Muscle layer of colon (tissue), 2 donors: ENCODE data around the gene C22orf15.
A peak's percentile ranks its signal among the peaks of the same experiment; 100 is the strongest.
"Not testable (repeated sequence)": the region's sequence is repeated elsewhere in the genome, so short reads cannot be mapped to it uniquely, and the experiment has no call there.

ENCODE experiments used
- H3K27ac ChIP-seq: one replicate; pipeline ENCODE4 v1.7.0; 2013; ENCODE audit warnings: low read depth, mild to moderate bottlenecking, low read length, moderate library complexity
- H3K27me3 ChIP-seq, 2 donors: one replicate each; pipeline ENCODE4 v1.7.0; 2013; ENCODE audit warnings: low read length in 2 of 2, mild to moderate bottlenecking in 2 of 2; ENCODE audit not compliant: insufficient read depth in 2 of 2, control insufficient read depth in 1 of 2
- H3K36me3 ChIP-seq: one replicate; pipeline ENCODE4 v1.7.0; 2013; ENCODE audit warnings: mild to moderate bottlenecking, low read length; ENCODE audit not compliant: insufficient read depth
- H3K4me1 ChIP-seq: one replicate; pipeline ENCODE4 v1.7.0; 2013; ENCODE audit warnings: mild to moderate bottlenecking, low read length; ENCODE audit not compliant: insufficient read depth
- H3K4me3 ChIP-seq, 2 donors: one replicate each; pipeline ENCODE4 v1.7.0; 2013; ENCODE audit warnings: low read length in 2 of 2, low read depth in 1 of 2, mild to moderate bottlenecking in 1 of 2, moderate library complexity in 1 of 2
- H3K9ac ChIP-seq: one replicate; pipeline ENCODE4 v1.7.0; 2013; ENCODE audit warnings: low read length
- H3K9me3 ChIP-seq: one replicate; pipeline ENCODE4 v1.7.0; 2013; ENCODE audit warnings: mild to moderate bottlenecking, low read length
- donor health status: abdominal sarcoma.
- donor health status: Adenocarcinoma of cecum.

The C22orf15 gene

GRCh38 chr22:23728108-23728507 lies 34.7 kb upstream of the C22orf15 start:
- not testable (repeated sequence) for H3K9me3 ChIP-seq, H3K27me3 ChIP-seq, H3K4me3 ChIP-seq, H3K4me1 ChIP-seq, H3K9ac ChIP-seq, H3K27ac ChIP-seq, H3K36me3 ChIP-seq

GRCh38 chr22:23737696-23738095 lies 25.1 kb upstream of the C22orf15 start:
- H3K4me1 ChIP-seq, result no peaks in the 10 kb centered on the region
- H3K27ac ChIP-seq, result no peak overlapping the region
- no peak overlapping the region for H3K9ac ChIP-seq
- no peak overlapping the region for H3K4me3 ChIP-seq
- no peaks in the 10 kb centered on the region for H3K27me3 ChIP-seq
- no peaks in the 10 kb centered on the region for H3K9me3 ChIP-seq
- peaks cover 6% of the 10 kb centered on the region for H3K36me3 ChIP-seq

- Histone ChIP-seq H3K27ac (no peak overlapping the region), H3K4me1 (no peaks in the 10 kb centered on the region), H3K36me3 (peaks cover 27% of the 10 kb centered on the region), H3K27me3 (no peaks in the 10 kb centered on the region), H3K9me3 (no peaks in the 10 kb centered on the region), H3K9ac (no peak overlapping the region), H3K4me3 (no peak overlapping the region)
Measured at GRCh38 chr22:23742505-23743264, 20.1 kb upstream of the C22orf15 start.

- Histone ChIP-seq H3K9ac (no peak overlapping the region), H3K9me3 (no peaks in the 10 kb centered on the region), H3K27ac (no peak overlapping the region), H3K4me3 (no peak overlapping the region), H3K36me3 (peaks cover 27% of the 10 kb centered on the region), H3K4me1 (no peaks in the 10 kb centered on the region), H3K27me3 (no peaks in the 10 kb centered on the region)
Measured at GRCh38 chr22:23743303-23743705, 19.5 kb upstream of the C22orf15 start.

- Histone ChIP-seq H3K27ac (no peak overlapping the region), H3K27me3 (no peaks in the 10 kb centered on the region), H3K4me1 (no peaks in the 10 kb centered on the region), H3K9me3 (no peaks in the 10 kb centered on the region), H3K4me3 (no peak overlapping the region), H3K9ac (no peak overlapping the region), H3K36me3 (peaks cover 27% of the 10 kb centered on the region)
Measured at GRCh38 chr22:23744001-23744400, 18.8 kb upstream of the C22orf15 start.

GRCh38 chr22:23744485-23744884 lies 18.3 kb upstream of the C22orf15 start:
- H3K27me3 ChIP-seq, result no peaks in the 10 kb centered on the region
- no peaks in the 10 kb centered on the region for H3K4me1 ChIP-seq
- no peak overlapping the region for H3K4me3 ChIP-seq
- no peak overlapping the region for H3K9ac ChIP-seq
- no peak overlapping the region for H3K27ac ChIP-seq
- no peaks in the 10 kb centered on the region for H3K9me3 ChIP-seq
- peaks cover 27% of the 10 kb centered on the region for H3K36me3 ChIP-seq

GRCh38 chr22:23745791-23746190 lies 17.0 kb upstream of the C22orf15 start:
- Histone ChIP-seq H3K9ac (no peak overlapping the region), H3K27ac (no peak overlapping the region), H3K9me3 (no peaks in the 10 kb centered on the region), H3K4me3 (no peak overlapping the region), H3K27me3 (no peaks in the 10 kb centered on the region), H3K36me3 (peaks cover 27% of the 10 kb centered on the region), H3K4me1 (peaks cover 10% of the 10 kb centered on the region)

GRCh38 chr22:23749841-23750301 lies 12.9 kb upstream of the C22orf15 start:
- no peak overlapping the region for H3K9ac ChIP-seq
- H3K4me3 ChIP-seq, result peak overlapping the region in 1 of 2 donors; percentile 90
- no peaks in the 10 kb centered on the region for H3K9me3 ChIP-seq
- no peak overlapping the region for H3K27ac ChIP-seq
- H3K4me1 ChIP-seq, result peaks cover 10% of the 10 kb centered on the region
- no peaks in the 10 kb centered on the region for H3K27me3 ChIP-seq
- H3K36me3 ChIP-seq, result peaks cover under 1% of the 10 kb centered on the region

- Histone ChIP-seq H3K4me1 (peaks cover 10% of the 10 kb centered on the region), H3K9ac (peak overlapping the region; percentile 53), H3K36me3 (no peaks in the 10 kb centered on the region), H3K27me3 (no peaks in the 10 kb centered on the region), H3K4me3 (peak overlapping the region; percentile 90 to 94), H3K27ac (peak overlapping the region; percentile 62), H3K9me3 (no peaks in the 10 kb centered on the region)
Measured at GRCh38 chr22:23750367-23750713, 12.4 kb upstream of the C22orf15 start.

GRCh38 chr22:23750714-23751440 lies 11.9 kb upstream of the C22orf15 start, which contains the start of gene ZNF70:
ZNF70 (minus strand) TSS chr22:23751112; CDS start chr22:23745140, 5,972 bp downstream.
- H3K27ac ChIP-seq, result peak within 1 kb of the TSS; percentile 95

GRCh38 chr22:23751441-23751996 lies 11.3 kb upstream of the C22orf15 start:
- Histone ChIP-seq H3K9ac (peak overlapping the region; percentile 71), H3K36me3 (no peaks in the 10 kb centered on the region), H3K27ac (peak overlapping the region; percentile 95), H3K27me3 (no peaks in the 10 kb centered on the region), H3K4me1 (peaks cover 10% of the 10 kb centered on the region), H3K4me3 (peak overlapping the region; percentile 82 to 94), H3K9me3 (no peaks in the 10 kb centered on the region)

More at GRCh38 chr22:23750714-23751440, 11.9 kb upstream of the C22orf15 start, which contains the start of gene ZNF70:
- H3K4me1 ChIP-seq, result peaks cover 10% of the 10 kb centered on the region
- H3K4me3 ChIP-seq, result peak within 1 kb of the TSS; percentile 90 to 94
- no peaks in the 10 kb centered on the region for H3K9me3 ChIP-seq
- no peaks in the 10 kb centered on the region for H3K36me3 ChIP-seq
- peak within 1 kb of the TSS; percentile 71 for H3K9ac ChIP-seq
- no peaks in the 10 kb centered on the region for H3K27me3 ChIP-seq
